ENCODE measurements around the gene DNTTIP2.

DNTTIP2 gene

DNA sequence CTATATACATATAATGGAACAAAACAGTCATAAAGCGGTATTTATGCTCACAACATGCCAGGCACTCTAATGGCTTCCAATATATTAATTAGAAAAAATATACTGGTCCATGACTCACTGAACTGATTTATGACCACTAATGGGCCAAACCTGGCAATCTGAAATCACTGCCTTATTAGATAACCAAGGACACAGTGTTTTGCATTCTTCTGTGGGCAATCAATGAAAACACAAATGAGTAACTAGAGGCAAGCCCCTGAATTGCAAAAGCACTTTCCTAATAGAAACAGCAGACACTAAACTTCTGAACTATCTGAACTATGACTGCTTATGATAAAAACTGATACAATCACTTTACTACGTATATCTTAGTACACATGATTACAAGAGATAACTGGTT is 26.7 kb upstream of the DNTTIP2 start:
- Histone ChIP-seq H3K36me3 (ENCODE audit: control insufficient read depth in 2 of 2, insufficient read depth in 2 of 2, low read length in 2 of 2) (peaks cover 0 to 5% of the 10 kb centered on the region in 2 donors), H3K9ac (ENCODE audit: low read length in 2 of 2) (no peak overlapping the region), H3K27me3 (ENCODE audit: control insufficient read depth in 1 of 2, insufficient read depth in 2 of 2, low read length in 2 of 2) (no peaks in the 10 kb centered on the region), H3K4me1 (ENCODE audit: control insufficient read depth, insufficient read depth, low read length) (peaks cover 8% of the 10 kb centered on the region), H3K9me3 (ENCODE audit: control insufficient read depth in 2 of 2, low read length in 2 of 2) (peaks cover 0 to 2% of the 10 kb centered on the region in 2 donors), H3K4me3 (ENCODE audit: low read length in 2 of 2) (no peak overlapping the region), H3K27ac (ENCODE audit: low read length) (no peak overlapping the region)

DNA sequence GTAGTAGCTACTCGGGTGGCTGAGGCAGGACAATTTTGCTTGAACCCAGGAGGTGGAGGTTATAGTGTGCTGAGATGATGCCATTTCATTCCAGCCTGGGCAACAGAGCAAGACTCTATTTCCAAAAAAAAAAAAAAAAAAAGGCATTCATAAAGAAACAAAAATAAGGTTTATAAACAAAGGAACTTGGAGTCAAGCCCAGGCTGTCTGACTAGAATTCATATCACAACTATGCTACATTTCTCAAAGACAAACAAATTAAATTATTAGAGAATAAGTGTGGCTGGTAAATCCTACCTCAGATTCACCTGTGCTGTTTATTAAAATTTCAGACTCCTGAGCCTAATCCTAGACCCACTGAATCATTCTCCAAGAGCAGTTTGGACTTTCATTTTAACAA is 26.0 kb upstream of the DNTTIP2 start:
- H3K9me3 ChIP-seq (ENCODE audit: control insufficient read depth in 2 of 2, low read length in 2 of 2): no peaks in the 10 kb centered on the region
- peaks cover 0 to 5% of the 10 kb centered on the region in 2 donors for H3K36me3 ChIP-seq (ENCODE audit: control insufficient read depth in 2 of 2, insufficient read depth in 2 of 2, low read length in 2 of 2)
- H3K4me3 ChIP-seq (ENCODE audit: low read length in 2 of 2): no peak overlapping the region
- no peak overlapping the region for H3K9ac ChIP-seq (ENCODE audit: low read length in 2 of 2)
- no peaks in the 10 kb centered on the region for H3K27me3 ChIP-seq (ENCODE audit: control insufficient read depth in 1 of 2, insufficient read depth in 2 of 2, low read length in 2 of 2)
- no peak overlapping the region for H3K27ac ChIP-seq (ENCODE audit: low read length)
- H3K4me1 ChIP-seq (ENCODE audit: control insufficient read depth, insufficient read depth, low read length): peaks cover 8% of the 10 kb centered on the region

DNA sequence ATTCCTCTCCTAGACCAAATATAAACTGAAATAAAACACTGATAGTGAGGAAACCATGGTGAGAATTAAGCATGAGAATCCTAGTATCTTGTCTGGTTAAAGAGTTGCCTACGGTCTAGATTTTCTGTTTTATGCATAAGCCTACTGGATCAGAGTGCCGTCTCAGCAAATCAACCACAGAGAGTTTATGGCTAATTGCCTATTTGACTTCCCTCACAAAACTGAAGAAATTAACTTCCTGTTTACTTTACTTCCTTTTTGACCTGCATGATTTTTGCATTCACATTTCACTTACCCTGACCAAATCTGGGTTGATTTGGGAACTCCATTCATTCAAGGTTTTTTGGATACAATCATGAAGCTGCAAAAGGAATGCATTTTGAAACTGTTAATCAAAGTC is 25.2 kb upstream of the DNTTIP2 start:
- Histone ChIP-seq H3K9me3 (ENCODE audit: control insufficient read depth in 2 of 2, low read length in 2 of 2) (no peaks in the 10 kb centered on the region), H3K4me1 (ENCODE audit: control insufficient read depth, insufficient read depth, low read length) (peaks cover 8% of the 10 kb centered on the region), H3K27ac (ENCODE audit: low read length) (no peak overlapping the region)

DNA sequence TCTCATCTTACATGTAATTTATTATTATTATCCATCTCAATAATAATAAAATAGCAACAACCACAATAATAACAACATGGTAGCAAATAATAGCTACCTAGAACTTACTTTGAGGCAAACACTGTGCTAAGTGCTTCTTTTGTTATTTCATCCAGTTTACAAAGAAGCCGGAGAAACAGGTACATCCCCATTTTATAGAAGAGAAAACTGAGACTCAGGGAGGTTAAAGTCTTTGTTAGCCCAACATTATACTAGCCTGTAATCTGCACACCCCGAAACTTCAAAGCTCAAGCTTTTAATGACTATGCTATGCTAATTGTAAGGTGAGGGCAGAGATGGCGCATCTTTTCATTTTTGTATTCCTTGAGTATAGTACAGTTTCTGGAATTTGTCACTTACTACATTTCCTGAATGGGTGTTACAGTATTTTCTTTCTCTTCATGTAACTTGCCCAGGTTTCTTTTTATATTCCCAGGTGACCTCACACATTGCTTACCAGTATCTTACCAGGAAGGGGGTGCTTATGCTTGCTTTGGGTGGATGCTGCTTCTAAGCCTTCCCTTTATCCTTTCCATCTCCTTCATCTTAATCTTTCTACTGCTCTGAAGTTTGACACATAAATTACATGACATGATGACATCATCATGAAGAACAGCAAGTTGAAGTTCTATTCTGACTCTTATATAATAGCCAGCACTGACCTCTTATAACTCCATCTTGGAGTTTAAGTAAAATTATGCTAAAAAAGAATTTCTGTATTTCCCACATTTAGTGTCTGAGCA is 21.9 kb upstream of the DNTTIP2 start:
- H3K27ac ChIP-seq (ENCODE audit: low read length): no peak overlapping the region
- no peaks in the 10 kb centered on the region for H3K27me3 ChIP-seq (ENCODE audit: control insufficient read depth in 1 of 2, insufficient read depth in 2 of 2, low read length in 2 of 2)
- H3K4me1 ChIP-seq (ENCODE audit: control insufficient read depth, insufficient read depth, low read length): no peaks in the 10 kb centered on the region
- no peak overlapping the region for H3K4me3 ChIP-seq (ENCODE audit: low read length in 2 of 2)
- H3K36me3 ChIP-seq (ENCODE audit: control insufficient read depth in 2 of 2, insufficient read depth in 2 of 2, low read length in 2 of 2): peaks cover 3 to 7% of the 10 kb centered on the region in 2 donors
- H3K9me3 ChIP-seq (ENCODE audit: control insufficient read depth in 2 of 2, low read length in 2 of 2): no peaks in the 10 kb centered on the region
- H3K9ac ChIP-seq (ENCODE audit: low read length in 2 of 2): no peak overlapping the region

More for the DNA sequence above, 25.2 kb upstream of the DNTTIP2 start:
- no peak overlapping the region for H3K4me3 ChIP-seq (ENCODE audit: low read length in 2 of 2)
- peaks cover 0 to 5% of the 10 kb centered on the region in 2 donors for H3K36me3 ChIP-seq (ENCODE audit: control insufficient read depth in 2 of 2, insufficient read depth in 2 of 2, low read length in 2 of 2)
- no peaks in the 10 kb centered on the region for H3K27me3 ChIP-seq (ENCODE audit: control insufficient read depth in 1 of 2, insufficient read depth in 2 of 2, low read length in 2 of 2)
- H3K9ac ChIP-seq (ENCODE audit: low read length in 2 of 2): no peak overlapping the region

DNA sequence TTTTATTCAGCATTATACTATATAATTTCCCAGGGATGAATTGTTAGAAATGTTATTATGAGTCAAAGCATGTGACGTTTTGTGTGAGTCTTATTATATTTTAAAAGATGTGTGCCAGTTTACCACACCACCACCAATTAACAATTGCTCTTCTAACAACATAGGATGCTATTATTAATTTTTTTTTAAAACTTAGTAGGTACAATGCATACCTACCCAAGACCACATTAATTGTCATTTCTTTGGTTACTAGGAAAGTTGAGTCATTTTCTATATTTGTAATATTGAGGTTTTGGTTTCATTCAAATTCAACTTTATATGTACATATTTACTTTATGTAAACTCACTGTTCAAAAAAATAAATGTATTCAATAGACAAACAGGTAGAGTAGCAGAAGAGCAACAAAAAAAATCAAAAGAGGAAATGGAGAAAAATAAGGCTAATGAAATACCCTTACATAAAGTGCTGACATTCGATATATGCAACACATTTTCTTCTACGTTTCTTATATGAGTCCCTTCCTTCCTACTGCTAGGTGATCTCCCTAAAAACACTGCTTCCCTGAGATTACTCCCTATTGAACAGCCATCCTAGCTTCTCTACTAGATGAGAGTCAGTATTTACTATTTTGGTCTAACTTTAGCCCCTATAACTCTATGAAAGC is 20.7 kb upstream of the DNTTIP2 start:
- Histone ChIP-seq H3K4me3 (ENCODE audit: low read length in 2 of 2) (no peak overlapping the region), H3K9ac (ENCODE audit: low read length in 2 of 2) (no peak overlapping the region), H3K27ac (ENCODE audit: low read length) (no peak overlapping the region), H3K9me3 (ENCODE audit: control insufficient read depth in 2 of 2, low read length in 2 of 2) (no peaks in the 10 kb centered on the region), H3K27me3 (ENCODE audit: control insufficient read depth in 1 of 2, insufficient read depth in 2 of 2, low read length in 2 of 2) (no peaks in the 10 kb centered on the region), H3K36me3 (ENCODE audit: control insufficient read depth in 2 of 2, insufficient read depth in 2 of 2, low read length in 2 of 2) (peaks cover 3 to 7% of the 10 kb centered on the region in 2 donors), H3K4me1 (ENCODE audit: control insufficient read depth, insufficient read depth, low read length) (no peaks in the 10 kb centered on the region)

DNA sequence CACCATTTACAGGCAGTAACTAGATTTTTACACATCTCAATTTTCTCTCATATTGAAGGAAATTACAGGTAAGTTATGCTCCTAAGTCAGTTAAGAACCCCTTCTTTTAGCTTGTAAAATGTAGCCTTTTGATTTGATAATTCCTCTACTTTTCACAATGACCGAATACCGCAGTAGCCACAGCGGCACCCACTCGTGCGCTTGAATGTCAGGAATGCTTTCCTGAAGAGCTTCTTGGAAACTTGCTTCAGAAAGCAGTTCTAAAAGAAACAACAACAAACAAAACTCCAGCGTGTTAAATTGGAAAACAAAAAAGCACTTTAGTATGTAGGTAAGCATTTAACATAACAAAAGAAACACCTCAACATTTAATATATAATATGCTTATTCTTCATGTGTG is 9.9 kb upstream of the DNTTIP2 start:
- H3K27me3 ChIP-seq (ENCODE audit: control insufficient read depth in 1 of 2, insufficient read depth in 2 of 2, low read length in 2 of 2): no peaks in the 10 kb centered on the region
- peaks cover 0 to 7% of the 10 kb centered on the region in 2 donors for H3K36me3 ChIP-seq (ENCODE audit: control insufficient read depth in 2 of 2, insufficient read depth in 2 of 2, low read length in 2 of 2)
- H3K27ac ChIP-seq (ENCODE audit: low read length): no peak overlapping the region
- H3K4me3 ChIP-seq (ENCODE audit: low read length in 2 of 2): no peak overlapping the region
- H3K9me3 ChIP-seq (ENCODE audit: control insufficient read depth in 2 of 2, low read length in 2 of 2): no peaks in the 10 kb centered on the region
- no peak overlapping the region for H3K9ac ChIP-seq (ENCODE audit: low read length in 2 of 2)
- no peaks in the 10 kb centered on the region for H3K4me1 ChIP-seq (ENCODE audit: control insufficient read depth, insufficient read depth, low read length)

DNA sequence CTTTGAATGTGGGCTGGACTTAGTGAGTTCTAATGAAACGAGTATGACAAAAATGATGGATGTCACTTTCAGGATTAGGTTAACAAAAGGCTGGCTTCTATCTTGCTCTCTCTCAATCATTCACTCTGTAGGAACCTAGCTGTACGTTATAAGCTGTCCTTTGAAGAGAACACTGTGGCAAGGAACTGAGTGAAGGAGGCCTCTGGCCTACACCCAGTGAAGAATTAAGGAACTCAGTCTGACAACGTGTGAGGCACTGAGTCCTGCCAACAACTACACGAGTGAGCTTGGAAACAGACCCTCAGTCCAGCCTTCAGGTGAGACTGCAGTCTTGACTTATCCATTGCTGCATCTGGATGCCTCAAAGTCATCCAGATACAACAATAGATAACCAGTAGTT is 3.3 kb upstream of the DNTTIP2 start:
- no peak overlapping the region for H3K27ac ChIP-seq (ENCODE audit: low read length)
- H3K27me3 ChIP-seq (ENCODE audit: control insufficient read depth in 1 of 2, insufficient read depth in 2 of 2, low read length in 2 of 2): no peaks in the 10 kb centered on the region
- no peaks in the 10 kb centered on the region for H3K36me3 ChIP-seq (ENCODE audit: control insufficient read depth in 2 of 2, insufficient read depth in 2 of 2, low read length in 2 of 2)
- no peaks in the 10 kb centered on the region for H3K9me3 ChIP-seq (ENCODE audit: control insufficient read depth in 2 of 2, low read length in 2 of 2)
- no peak overlapping the region for H3K9ac ChIP-seq (ENCODE audit: low read length in 2 of 2)
- H3K4me1 ChIP-seq (ENCODE audit: control insufficient read depth, insufficient read depth, low read length): peaks cover 8% of the 10 kb centered on the region
- no peak overlapping the region for H3K4me3 ChIP-seq (ENCODE audit: low read length in 2 of 2)

DNA sequence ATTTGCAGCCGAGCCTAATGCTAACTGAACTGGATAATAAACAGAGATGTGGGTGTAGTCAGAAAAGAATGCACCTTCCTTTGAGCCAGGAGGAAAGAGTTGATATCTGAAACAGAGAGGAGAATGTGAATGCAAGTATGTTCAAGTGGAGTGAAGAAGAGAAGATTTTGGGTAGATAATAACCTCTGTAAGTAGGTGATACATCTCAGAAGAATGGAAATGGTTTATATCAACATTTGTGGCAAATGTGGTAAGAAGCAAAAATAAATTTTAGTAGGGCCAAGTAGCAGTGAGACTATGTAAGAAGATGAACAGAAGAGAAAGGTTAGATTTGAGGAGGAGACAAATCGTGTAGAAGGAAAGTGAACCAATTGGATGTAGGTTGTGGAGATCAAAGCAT is 1.7 kb upstream of the DNTTIP2 start:
- Histone ChIP-seq H3K27me3 (ENCODE audit: control insufficient read depth in 1 of 2, insufficient read depth in 2 of 2, low read length in 2 of 2) (no peaks in the 10 kb centered on the region), H3K36me3 (ENCODE audit: control insufficient read depth in 2 of 2, insufficient read depth in 2 of 2, low read length in 2 of 2) (peaks cover 4 to 8% of the 10 kb centered on the region in 2 donors), H3K9me3 (ENCODE audit: control insufficient read depth in 2 of 2, low read length in 2 of 2) (no peaks in the 10 kb centered on the region)

DNA sequence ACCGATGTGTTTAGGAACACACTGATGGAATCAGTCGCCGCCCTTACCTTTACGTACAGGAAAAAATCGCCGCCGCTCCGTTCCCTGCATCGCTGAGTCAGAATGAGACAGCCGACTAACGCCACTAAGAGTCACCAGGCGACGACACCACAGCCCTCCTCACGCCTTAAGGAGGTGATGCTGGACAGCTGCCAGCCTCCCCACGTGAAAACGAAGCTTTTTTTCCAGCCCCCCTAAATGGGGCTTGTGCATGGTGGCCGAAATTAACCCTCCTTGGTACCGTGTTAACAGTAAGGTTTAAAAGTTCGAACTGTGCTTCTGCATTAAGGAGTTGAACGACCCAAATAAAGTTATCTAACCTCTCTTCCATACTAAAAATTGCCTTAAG is 511 bp downstream of the DNTTIP2 start:
- Histone ChIP-seq H3K4me1 (ENCODE audit: control insufficient read depth, insufficient read depth, low read length) (peaks cover 11% of the 10 kb centered on the region), H3K4me3 (ENCODE audit: low read length in 2 of 2) (peak overlapping the region; percentile 83 to 98), H3K27me3 (ENCODE audit: control insufficient read depth in 1 of 2, insufficient read depth in 2 of 2, low read length in 2 of 2) (no peaks in the 10 kb centered on the region), H3K9ac (ENCODE audit: low read length in 2 of 2) (peak overlapping the region; percentile 96 to 98), H3K27ac (ENCODE audit: low read length) (peak overlapping the region; percentile 94), H3K9me3 (ENCODE audit: control insufficient read depth in 2 of 2, low read length in 2 of 2) (no peaks in the 10 kb centered on the region), H3K36me3 (ENCODE audit: control insufficient read depth in 2 of 2, insufficient read depth in 2 of 2, low read length in 2 of 2) (peaks cover 15 to 26% of the 10 kb centered on the region in 2 donors)

More for the DNA sequence above, 1.7 kb upstream of the DNTTIP2 start:
- Histone ChIP-seq H3K4me1 (ENCODE audit: control insufficient read depth, insufficient read depth, low read length) (peaks cover 11% of the 10 kb centered on the region), H3K4me3 (ENCODE audit: low read length in 2 of 2) (no peak overlapping the region), H3K9ac (ENCODE audit: low read length in 2 of 2) (no peak overlapping the region), H3K27ac (ENCODE audit: low read length) (no peak overlapping the region)

DNA sequence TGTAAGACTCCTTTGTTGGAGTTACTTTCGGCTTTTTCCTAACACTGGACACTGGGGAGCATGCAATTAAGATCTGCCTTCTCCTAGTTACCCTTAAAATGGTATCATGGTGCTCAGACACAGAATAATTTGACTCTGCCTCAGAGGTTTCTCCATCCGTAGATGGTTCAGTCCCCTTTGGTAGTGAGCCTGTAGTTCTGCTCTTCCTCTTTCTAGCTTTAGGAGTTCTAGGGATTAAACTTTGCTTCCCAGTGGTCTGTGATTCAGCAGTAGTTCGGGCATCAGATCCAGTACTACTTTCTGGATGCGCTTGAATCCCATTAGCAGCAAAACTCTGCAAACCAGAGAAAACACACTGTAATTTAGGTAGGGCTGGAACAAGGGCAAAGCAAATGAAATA is 1.5 kb downstream of the DNTTIP2 start:
- no peak overlapping the region for H3K4me3 ChIP-seq (ENCODE audit: low read length in 2 of 2)
- H3K9me3 ChIP-seq (ENCODE audit: control insufficient read depth in 2 of 2, low read length in 2 of 2): no peaks in the 10 kb centered on the region
- H3K27me3 ChIP-seq (ENCODE audit: control insufficient read depth in 1 of 2, insufficient read depth in 2 of 2, low read length in 2 of 2): no peaks in the 10 kb centered on the region
- no peak overlapping the region for H3K27ac ChIP-seq (ENCODE audit: low read length)
- H3K36me3 ChIP-seq (ENCODE audit: control insufficient read depth in 2 of 2, insufficient read depth in 2 of 2, low read length in 2 of 2): peaks cover 15 to 26% of the 10 kb centered on the region in 2 donors
- peaks cover 11% of the 10 kb centered on the region for H3K4me1 ChIP-seq (ENCODE audit: control insufficient read depth, insufficient read depth, low read length)
- no peak overlapping the region for H3K9ac ChIP-seq (ENCODE audit: low read length in 2 of 2)

DNA sequence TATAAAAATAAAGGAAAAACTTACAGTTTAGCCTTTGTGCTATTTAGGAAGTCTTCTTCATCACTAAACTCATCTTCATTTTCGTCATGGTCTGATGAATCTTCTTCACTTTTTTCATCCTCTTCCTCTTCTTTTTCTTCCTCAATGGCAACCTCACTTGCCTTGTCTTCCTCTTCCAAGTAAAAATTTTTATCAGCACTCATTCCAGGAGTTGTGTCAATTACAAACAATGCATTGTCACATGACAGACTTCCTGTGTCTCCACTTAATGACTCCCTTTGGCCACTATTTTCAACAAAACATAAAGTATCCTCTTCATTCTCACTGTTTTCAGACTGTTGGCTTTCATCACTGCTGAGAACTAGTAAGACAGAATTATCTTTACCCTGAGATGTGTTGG is 2.8 kb downstream of the DNTTIP2 start:
- peaks cover 22 to 36% of the 10 kb centered on the region in 2 donors for H3K36me3 ChIP-seq (ENCODE audit: control insufficient read depth in 2 of 2, insufficient read depth in 2 of 2, low read length in 2 of 2)
- H3K27me3 ChIP-seq (ENCODE audit: control insufficient read depth in 1 of 2, insufficient read depth in 2 of 2, low read length in 2 of 2): no peaks in the 10 kb centered on the region
- H3K27ac ChIP-seq (ENCODE audit: low read length): no peak overlapping the region
- H3K9ac ChIP-seq (ENCODE audit: low read length in 2 of 2): no peak overlapping the region
- peaks cover 11% of the 10 kb centered on the region for H3K4me1 ChIP-seq (ENCODE audit: control insufficient read depth, insufficient read depth, low read length)
- H3K9me3 ChIP-seq (ENCODE audit: control insufficient read depth in 2 of 2, low read length in 2 of 2): no peaks in the 10 kb centered on the region
- no peak overlapping the region for H3K4me3 ChIP-seq (ENCODE audit: low read length in 2 of 2)

Data from stomach smooth muscle (tissue), 2 donors.